ENCODE data around the gene HDHD3. TPM values are rescaled to one million over a fixed set of nuclear protein-coding genes. Genes with fewer than 3 reads are reported as not detected.
"Not testable (repeated sequence)": the region's sequence is repeated elsewhere in the genome, so short reads cannot be mapped to it uniquely, and the experiment has no call there.

The HDHD3 gene
- polyA plus RNA-seq, 1 of the 3 experiments (the other 2 are of a cell fraction): 17.1 TPM

GRCh38 chr9:113380869-113381378, 4.1 kb upstream of the HDHD3 start:
- POLR2A ChIA-PET: no interaction called here
- TF ChIP-seq MAX (IDR thresholded peaks at IDR 0.05; ENCODE audit: low read depth) (no peak), YY1 (IDR thresholded peaks at IDR 0.05; ENCODE audit: low read depth) (no peak), TEAD4 (IDR thresholded peaks at IDR 0.05; ENCODE audit: borderline replicate concordance, insufficient read depth) (no peak), RXRA (IDR thresholded peaks at IDR 0.05; ENCODE audit: borderline replicate concordance, low read depth) (no peak)
- no peaks in the 10 kb centered on the region for H3K79me2 ChIP-seq (ENCODE audit: insufficient read depth)
- DNase-seq: no peak
- H2AFZ ChIP-seq (ENCODE audit: low read depth): no peak overlapping the region
- H4K20me1 ChIP-seq (ENCODE audit: insufficient read depth): no peaks in the 10 kb centered on the region
- no peaks in the 10 kb centered on the region; a peak in 1 of 4 replicates for H3K4me1 ChIP-seq (ENCODE audit: control insufficient read depth in 1 of 2, insufficient read depth in 2 of 2, low read depth in 1 of 2, low read length in 1 of 2)
- H3K27me3 ChIP-seq (ENCODE audit: insufficient read depth): no peaks in the 10 kb centered on the region
- H3F3A ChIP-seq (replicated peaks; ENCODE audit: insufficient read depth): no peaks in the 10 kb centered on the region
- H3K4me2 ChIP-seq: no peak overlapping the region
- no peak overlapping the region for H3K9ac ChIP-seq
- no peaks in the 10 kb centered on the region for H3K9me3 ChIP-seq
- no peak overlapping the region for H3K4me3 ChIP-seq (ENCODE audit: low read depth in 2 of 2, low read length in 1 of 2)
- H3K9me2 ChIP-seq: no peaks in the 10 kb centered on the region
- 54% methylated on average over 1 of the region's 1 CpG for WGBS (ENCODE audit: low lambda C conversion rate)
- CTCF ChIA-PET: no interaction called here
- H3K36me3 ChIP-seq (replicated peaks in 1 of 2; ENCODE audit: control insufficient read depth in 1 of 2, insufficient read depth in 2 of 2, low read length in 1 of 2): no peaks in the 10 kb centered on the region
- no peak overlapping the region for H3K27ac ChIP-seq (ENCODE audit: low read depth in 2 of 2, low read length in 1 of 2)

- H3K9me3 ChIP-seq; H3K4me2 ChIP-seq; H4K20me1 ChIP-seq (ENCODE audit: insufficient read depth); H3K27me3 ChIP-seq (ENCODE audit: insufficient read depth); POLR2A ChIA-PET; DNase-seq; H3K4me1 ChIP-seq (ENCODE audit: control insufficient read depth in 1 of 2, insufficient read depth in 2 of 2, low read depth in 1 of 2, low read length in 1 of 2); H3F3A ChIP-seq (replicated peaks; ENCODE audit: insufficient read depth); H2AFZ ChIP-seq (ENCODE audit: low read depth); H3K9ac ChIP-seq; H3K4me3 ChIP-seq (ENCODE audit: low read depth in 2 of 2, low read length in 1 of 2); H3K27ac ChIP-seq (ENCODE audit: low read depth in 2 of 2, low read length in 1 of 2); H3K79me2 ChIP-seq (ENCODE audit: insufficient read depth); H3K9me2 ChIP-seq; H3K36me3 ChIP-seq (replicated peaks in 1 of 2; ENCODE audit: control insufficient read depth in 1 of 2, insufficient read depth in 2 of 2, low read length in 1 of 2): not testable (repeated sequence)
- CTCF ChIA-PET: interaction anchor here (0.6 kb wide), 1 partner anchor 22 kb away, joined by 3 read pairs; no protein-coding TSS in a partner anchor
- WGBS (ENCODE audit: low lambda C conversion rate): 62% methylated on average over 2 of the region's 2 CpGs
Observed at GRCh38 chr9:113379829-113380210, 3.0 kb upstream of the HDHD3 start.

- H3K4me2 ChIP-seq; H3K4me3 ChIP-seq (ENCODE audit: low read depth in 2 of 2, low read length in 1 of 2); H3K9me2 ChIP-seq; H3K4me1 ChIP-seq (ENCODE audit: control insufficient read depth in 1 of 2, insufficient read depth in 2 of 2, low read depth in 1 of 2, low read length in 1 of 2); H3F3A ChIP-seq (replicated peaks; ENCODE audit: insufficient read depth); DNase-seq; H3K27me3 ChIP-seq (ENCODE audit: insufficient read depth); H2AFZ ChIP-seq (ENCODE audit: low read depth); CTCF ChIA-PET; H3K27ac ChIP-seq (ENCODE audit: low read depth in 2 of 2, low read length in 1 of 2); POLR2A ChIA-PET; H3K9ac ChIP-seq; H3K36me3 ChIP-seq (replicated peaks in 1 of 2; ENCODE audit: control insufficient read depth in 1 of 2, insufficient read depth in 2 of 2, low read length in 1 of 2); H3K79me2 ChIP-seq (ENCODE audit: insufficient read depth); H3K9me3 ChIP-seq; H4K20me1 ChIP-seq (ENCODE audit: insufficient read depth): not testable (repeated sequence)
- 91% methylated on average over 24 of the region's 24 CpGs for WGBS (ENCODE audit: low lambda C conversion rate)
Observed at GRCh38 chr9:113379094-113379828, 2.5 kb upstream of the HDHD3 start.

Measured in SK-N-SH (cell line).